GM19193 (cell line): Measurements from ENCODE around the gene FOSL1.

Experiments
- POLR2A ChIP-seq: IDR thresholded peaks from 4 replicates; pipeline ENCODE4 v1.6.1; 2011; ENCODE audit not compliant: insufficient read depth, insufficient read length; ENCODE audit errors: extremely low read depth

Gene FOSL1

DNA sequence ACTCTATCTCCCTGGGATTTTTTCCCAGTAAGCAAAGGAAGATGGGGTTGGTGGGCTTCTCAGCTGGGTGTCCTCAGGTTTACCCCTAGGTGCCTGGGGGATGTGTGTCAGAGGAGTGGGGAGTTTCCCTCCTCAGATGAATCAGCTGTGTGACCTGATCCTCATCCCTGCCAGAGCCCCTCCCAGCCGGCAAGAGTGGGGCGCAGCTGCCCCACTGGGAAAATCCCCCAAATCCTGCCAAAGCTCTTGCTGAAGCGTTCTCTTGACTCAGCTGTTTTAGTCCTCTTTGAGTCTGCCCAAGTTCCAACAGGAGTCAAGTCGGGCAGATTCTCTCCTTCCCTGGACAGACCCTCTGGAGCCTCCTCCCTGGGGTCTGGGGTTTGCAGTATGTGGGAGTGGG, 12.7 kb upstream of the FOSL1 start:
- no peak for TF ChIP-seq POLR2A

- TF ChIP-seq POLR2A: no peak
Measured at GRCh38 chr11:65911682-65912568, 11.7 kb upstream of the FOSL1 start.

GRCh38 chr11:65907878-65908277, 7.7 kb upstream of the FOSL1 start:
- no peak for TF ChIP-seq POLR2A

DNA sequence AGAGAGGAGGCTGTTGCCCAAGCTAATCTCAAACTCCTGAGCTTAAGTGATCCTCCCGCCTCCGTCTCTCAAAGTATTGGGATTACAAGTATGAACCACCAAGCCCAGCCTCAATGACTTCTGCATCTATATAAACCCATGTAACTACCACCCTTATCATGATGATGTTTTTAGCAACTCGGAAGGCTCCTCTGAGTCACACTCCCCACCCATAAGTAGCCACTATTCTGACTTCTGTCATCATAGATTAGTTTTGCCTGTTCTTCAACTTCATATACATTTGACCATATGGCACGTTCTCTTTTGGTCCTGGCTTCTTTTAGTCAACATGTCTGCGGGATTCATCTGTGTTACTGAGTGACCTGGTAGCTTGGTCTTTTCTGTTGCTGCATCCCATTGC, 6.4 kb upstream of the FOSL1 start:
- TF ChIP-seq POLR2A: no peak

DNA sequence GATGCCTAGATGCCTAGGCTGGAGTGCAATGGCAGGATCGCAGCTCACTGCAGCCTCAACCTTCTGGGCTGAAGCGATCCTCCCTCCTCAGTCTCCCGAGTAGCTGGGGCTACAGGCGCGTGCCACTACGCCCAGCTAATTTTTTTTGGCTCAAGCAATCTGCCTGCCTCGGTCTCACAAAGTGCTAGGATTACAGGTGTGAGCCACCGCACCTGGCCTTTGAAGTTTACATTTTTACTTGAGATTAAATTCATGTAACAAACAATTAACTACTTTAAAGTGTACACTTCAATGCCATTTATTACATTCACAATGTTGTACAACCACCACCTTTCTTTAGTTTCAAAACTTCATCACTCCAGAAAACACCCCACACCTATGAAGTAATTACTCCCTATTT, 3.5 kb upstream of the FOSL1 start:
- no peak for TF ChIP-seq POLR2A

GRCh38 chr11:65903068-65903481, 2.9 kb upstream of the FOSL1 start:
- no peak for TF ChIP-seq POLR2A

GRCh38 chr11:65900899-65901180, 652 bp upstream of the FOSL1 start:
- no peak for TF ChIP-seq POLR2A

GRCh38 chr11:65899356-65900124, 648 bp downstream of the FOSL1 start:
- TF ChIP-seq POLR2A: peak; percentile 55

DNA sequence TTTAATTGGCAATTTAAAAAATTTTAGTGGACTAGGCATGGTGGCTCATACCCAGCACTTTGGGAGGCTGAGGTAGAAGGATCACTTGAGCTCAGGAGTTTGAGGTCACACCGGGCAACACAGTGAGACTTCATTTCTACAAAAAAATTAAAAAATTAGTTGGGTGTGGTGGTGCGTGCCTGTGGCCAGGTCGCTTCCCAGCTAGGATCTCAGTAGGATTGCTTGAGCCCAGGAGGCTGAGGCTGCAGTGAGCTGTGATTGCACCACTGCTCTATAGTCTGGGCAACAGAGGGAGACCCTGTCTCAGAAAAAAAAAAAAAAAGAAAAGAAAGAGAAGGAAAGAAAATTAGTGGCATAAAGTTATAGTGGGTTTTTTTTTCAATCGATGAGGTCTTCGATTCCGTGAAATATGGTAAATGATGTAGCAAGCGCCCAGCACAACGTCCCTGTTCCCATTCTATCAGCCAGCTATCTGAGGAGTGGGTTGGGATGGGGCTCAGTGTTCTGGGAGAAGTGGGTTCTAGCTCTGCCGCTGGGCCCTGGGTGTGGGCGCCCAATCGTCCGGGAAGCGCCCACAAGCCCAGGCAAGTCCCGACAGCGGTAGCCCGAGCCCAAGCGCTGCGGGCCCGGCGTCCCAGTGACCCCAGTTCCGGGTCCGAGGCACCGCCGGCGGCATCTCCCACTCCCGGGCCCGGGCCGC, 1.4 kb downstream of the FOSL1 start:
- no peak for TF ChIP-seq POLR2A

GRCh38 chr11:65897020-65897471, 3.1 kb downstream of the FOSL1 start:
- no peak for TF ChIP-seq POLR2A

DNA sequence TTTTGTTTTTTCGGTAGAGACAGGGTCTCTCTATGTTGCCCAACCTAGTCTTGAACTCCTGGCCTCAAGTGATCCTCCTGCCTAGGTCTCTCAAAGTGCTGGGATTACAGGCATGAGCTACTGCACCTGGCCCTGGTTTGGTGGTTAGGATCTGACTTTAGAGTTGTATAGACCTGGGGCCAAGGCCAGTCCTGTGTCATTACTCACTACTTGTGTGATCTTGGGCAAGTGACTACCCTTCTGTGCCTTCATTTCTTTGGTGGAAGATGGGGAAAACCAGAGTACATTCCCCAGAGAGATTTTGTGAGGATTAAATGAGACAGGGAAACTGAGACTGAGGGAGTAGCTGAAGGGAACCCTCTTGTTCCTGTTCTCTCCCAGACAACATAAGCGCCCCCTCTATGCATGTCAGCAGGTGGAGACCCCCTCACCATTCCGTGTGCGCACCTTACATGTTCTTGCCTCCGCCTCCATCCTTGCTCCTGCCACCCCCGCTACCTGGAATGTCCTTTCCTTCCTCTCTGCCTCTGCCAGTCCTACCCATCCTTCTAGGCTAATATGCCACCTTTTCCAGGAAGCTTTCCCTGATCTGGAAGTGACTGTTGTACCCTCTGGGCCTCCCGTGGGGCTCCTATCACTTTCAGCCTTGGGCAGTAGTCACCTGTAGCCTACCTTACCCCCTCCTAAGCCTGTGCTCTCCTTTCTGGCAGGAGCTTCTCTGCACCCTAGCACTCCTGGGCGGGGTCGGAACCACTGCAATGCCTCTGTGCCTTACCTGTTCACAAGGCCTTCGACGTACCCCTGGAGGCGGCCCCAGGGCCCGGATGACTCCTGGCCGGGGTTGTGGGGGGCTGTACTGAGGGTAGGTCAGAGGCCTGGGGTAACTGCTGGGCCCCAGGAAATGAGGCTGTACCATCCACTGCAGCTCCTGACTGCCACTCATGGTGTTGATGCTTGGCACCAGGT, 3.9 kb downstream of the FOSL1 start:
- no peak for TF ChIP-seq POLR2A

DNA sequence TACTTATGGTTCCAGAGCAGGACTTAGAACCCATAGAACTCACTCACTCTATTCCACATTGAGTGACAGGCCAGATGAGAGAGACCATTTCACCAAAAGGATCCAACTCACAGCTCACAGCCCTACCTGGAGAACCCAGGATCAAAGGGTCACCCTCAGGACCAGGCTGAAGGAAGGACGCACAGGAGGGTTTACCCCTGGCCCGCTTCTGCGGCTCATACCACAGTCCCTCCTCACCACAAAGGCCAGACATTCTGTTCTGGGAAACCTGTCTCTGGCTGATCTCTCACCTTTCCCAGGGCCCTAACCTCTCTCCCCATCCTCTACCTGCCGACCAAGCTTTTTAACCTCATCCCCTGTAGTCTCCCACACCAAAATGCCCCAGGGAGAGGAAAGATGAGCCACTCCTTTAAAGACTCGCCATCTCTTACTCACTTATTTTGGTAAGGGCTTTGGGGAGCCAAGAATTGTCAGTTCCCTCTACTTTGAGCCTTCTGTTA, 4.7 kb downstream of the FOSL1 start:
- TF ChIP-seq POLR2A: no peak

- TF ChIP-seq POLR2A: peak; percentile 60
Measured at GRCh38 chr11:65894034-65894591, 6.1 kb downstream of the FOSL1 start.

DNA sequence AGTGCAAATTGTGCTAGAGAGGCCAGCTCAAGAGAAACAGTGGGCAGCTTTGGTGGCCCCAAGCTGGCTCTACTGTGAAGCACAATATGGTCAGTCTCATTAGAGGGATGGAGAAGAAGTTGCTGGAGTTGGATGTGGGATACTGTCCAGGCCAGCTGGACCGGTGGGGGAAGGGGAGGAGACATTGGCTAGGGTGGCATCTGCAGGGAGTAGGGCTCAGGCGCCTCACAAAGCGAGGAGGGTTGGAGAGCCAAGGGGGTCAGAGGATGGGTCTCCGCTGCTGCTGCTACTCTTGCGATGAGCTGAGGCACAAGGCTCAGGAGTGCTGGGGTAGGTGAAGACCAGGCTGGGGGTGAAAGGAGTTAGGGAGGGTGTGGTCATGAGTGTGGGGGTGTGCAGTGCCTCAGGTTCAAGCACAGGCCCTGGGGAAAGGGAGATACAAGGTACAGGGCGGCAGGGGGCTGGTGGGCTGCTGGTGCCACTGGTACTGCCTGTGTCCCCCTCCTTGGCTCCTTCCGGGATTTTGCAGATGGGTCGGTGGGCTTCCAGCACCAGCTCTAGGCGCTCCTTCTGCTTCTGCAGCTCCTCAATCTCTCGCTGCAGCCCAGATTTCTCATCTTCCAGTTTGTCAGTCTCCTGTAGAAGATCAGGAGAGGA, 7.4 kb downstream of the FOSL1 start:
- peak; percentile 15 for TF ChIP-seq POLR2A
